HEK293T (cell line): ENCODE data around the gene PRDM16.

Experiments
- BHLHE40 ChIP-seq: fragments of 450-650 bp; IDR thresholded peaks from 2 replicates; pipeline ENCODE4 v1.6.1; 2016; ENCODE audit warnings: mild to moderate bottlenecking, moderate library complexity, borderline replicate concordance
- ELF4 ChIP-seq: fragments of 450-650 bp; IDR thresholded peaks from 2 replicates; pipeline ENCODE4 v1.6.1; 2017; ENCODE audit warnings: antibody characterized with exemption
- FOXK2 ChIP-seq: fragments of 450-650 bp; IDR thresholded peaks from 2 replicates; pipeline ENCODE4 v1.6.1; 2016; ENCODE audit warnings: mild to moderate bottlenecking
- FOXM1 ChIP-seq: fragments of 450-650 bp; IDR thresholded peaks from 2 replicates; pipeline ENCODE4 v1.6.1; 2017; ENCODE audit warnings: mild to moderate bottlenecking, borderline replicate concordance
- HDGF ChIP-seq: fragments of 450-650 bp; IDR thresholded peaks from 2 replicates; pipeline ENCODE4 v1.6.1; 2017; ENCODE audit warnings: antibody characterized with exemption, borderline replicate concordance
- LEF1 ChIP-seq: fragments of 450-650 bp; IDR thresholded peaks from 2 replicates; pipeline ENCODE4 v1.6.1; 2017; ENCODE audit warnings: mild to moderate bottlenecking, borderline replicate concordance
- NFRKB ChIP-seq: fragments of 450-650 bp; IDR thresholded peaks from 2 replicates; pipeline ENCODE4 v1.6.1; 2016; ENCODE audit warnings: mild to moderate bottlenecking, moderate library complexity
- SP1 ChIP-seq: fragments of 450-650 bp; IDR thresholded peaks from 2 replicates; pipeline ENCODE4 v1.6.1; 2017
- SUZ12 ChIP-seq: fragments of 450-650 bp; IDR thresholded peaks from 2 replicates; pipeline ENCODE4 v1.6.1; 2016; ENCODE audit warnings: mild to moderate bottlenecking
- TARDBP ChIP-seq: fragments of 450-650 bp; IDR thresholded peaks from 2 replicates; pipeline ENCODE4 v1.6.1; 2016
- ZNF384 ChIP-seq: fragments of 450-650 bp; IDR thresholded peaks from 2 replicates; pipeline ENCODE4 v1.6.1; 2016

DNA sequence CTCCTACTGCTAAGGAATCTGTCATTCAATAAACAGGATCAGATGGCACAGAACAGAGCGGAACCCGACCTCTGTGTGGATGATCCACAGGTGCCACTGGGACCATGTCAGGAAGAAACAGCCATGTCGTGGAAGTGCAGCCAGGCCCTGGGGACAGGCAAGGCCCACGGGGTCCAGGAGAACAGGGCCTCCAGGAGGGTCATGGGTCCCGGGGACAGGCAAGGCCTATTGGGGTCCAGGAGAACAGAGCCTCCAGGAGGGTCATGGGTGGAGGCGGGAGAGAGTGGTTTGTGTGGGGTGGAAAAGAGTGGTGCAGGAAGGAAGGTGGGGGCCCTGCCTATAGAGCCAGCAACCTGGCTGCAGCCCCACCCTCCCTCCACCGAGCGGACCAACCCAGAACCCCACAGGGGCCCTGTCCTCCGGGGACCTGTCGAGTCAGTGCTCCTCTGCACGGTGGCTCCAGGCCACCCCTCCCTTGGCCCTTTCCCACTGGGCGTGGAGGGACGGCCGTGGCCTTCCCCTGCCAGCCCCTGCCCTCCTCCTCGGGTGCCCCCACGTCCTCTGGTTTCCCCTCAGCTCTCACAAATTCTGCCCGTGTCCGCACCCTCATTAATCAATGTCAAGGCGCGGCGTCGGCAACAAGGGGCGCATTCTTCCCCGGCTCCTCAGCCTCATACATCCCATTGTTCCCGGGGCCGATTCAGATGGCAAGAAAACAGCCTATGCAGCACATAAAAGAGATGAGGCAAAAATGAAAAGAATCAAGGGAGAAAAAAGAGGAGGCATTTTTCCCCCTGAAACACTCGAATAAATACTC is 146.4 kb downstream of the PRDM16 start:
- TF ChIP-seq SP1, result no peak
- no peak for TF ChIP-seq ELF4
- TF ChIP-seq FOXK2, result no peak
- TF ChIP-seq TARDBP, result no peak
- no peak for TF ChIP-seq BHLHE40
- no peak for TF ChIP-seq SUZ12
- no peak for TF ChIP-seq ZNF384
- TF ChIP-seq NFRKB, result no peak
- no peak for TF ChIP-seq LEF1
- TF ChIP-seq FOXM1, result no peak
- no peak for TF ChIP-seq HDGF
